Lower lobe of right lung (tissue), 2 donors: Measurements from ENCODE around the gene MYADML2. TPM values are rescaled to one million over a fixed set of nuclear protein-coding genes. Genes with fewer than 3 reads are reported as not detected.
A peak's percentile ranks its signal among the peaks of the same experiment; 100 is the strongest.

ENCODE experiments used
- ATAC-seq, 2 donors: fragments of 200-7000 bp; cut with Tn5 transposase; one replicate each; pipeline ENCODE4 v1.9.1; 2020 to 2022; ENCODE audit warnings: mild to moderate bottlenecking in 2 of 2, moderate library complexity in 2 of 2
- DNase-seq: peaks from one replicate; pipeline ENCODE4 v3.0.0-alpha.2; 2020
- H3K27ac ChIP-seq: fragments of 200-600 bp; one replicate; pipeline ENCODE4 v1.8.0; 2022
- H3K27me3 ChIP-seq: fragments of 200-600 bp; one replicate; pipeline ENCODE4 v1.8.0; 2022; ENCODE audit warnings: low read depth
- H3K36me3 ChIP-seq: fragments of 200-600 bp; one replicate; pipeline ENCODE4 v1.8.0; 2022; ENCODE audit warnings: mild to moderate bottlenecking
- H3K4me1 ChIP-seq: fragments of 200-600 bp; one replicate; pipeline ENCODE4 v1.8.0; 2022
- H3K4me3 ChIP-seq: fragments of 200-600 bp; one replicate; pipeline ENCODE4 v1.8.0; 2022; ENCODE audit warnings: mild to moderate bottlenecking
- H3K9me3 ChIP-seq: fragments of 200-600 bp; one replicate; pipeline ENCODE4 v1.8.0; 2022
- CTCF ChIP-seq: fragments of 200-600 bp; IDR thresholded peaks from one replicate; pipeline ENCODE4 v1.8.0; 2022; ENCODE audit warnings: antibody characterized with exemption, mild to moderate bottlenecking
- intact Hi-C: fragments of 100-400 bp; cut with DNase I; formaldehyde crosslinking; loops from one replicate; pipeline ENCODE4 v1.11.0; 2022
- total RNA-seq: library from RNA; stranded (reverse); fragmentation: NEBNext Ultra II Directional; extraction: Animal tissue kit (Norgen Biotek cat#: 25700); gene quantifications from one replicate; pipeline ENCODE4 v1.2.1, GENCODE V29; 2021
- donor health status: DM: no; HTN: yes; CAD: no; lungs with severe emphysema.

MYADML2 gene
- total RNA-seq, 1 donor from 2014 or later, result not detected

- H3K9me3 ChIP-seq, result no peaks in the 10 kb centered on the region
- no peak for TF ChIP-seq CTCF
- peaks cover 51% of the 10 kb centered on the region for H3K27me3 ChIP-seq
- H3K27ac ChIP-seq, result no peak within 1 kb of the TSS
- no peak for DNase-seq
- no peak for ATAC-seq
- peak within 1 kb of the TSS; percentile 58 for H3K4me3 ChIP-seq
- H3K36me3 ChIP-seq, result no peaks in the 10 kb centered on the region
- H3K4me1 ChIP-seq, result peaks cover 15% of the 10 kb centered on the region
- intact Hi-C loops, result no loop called here
These were observed 14.1 kb upstream of the MYADML2 start, which contains the start of gene NOTUM for GRCh38 chr17:81961087-81961511. Gene NOTUM, minus strand, starts transcription at chr17:81961187. Its CDS starts 278 bp downstream, at chr17:81960909.

- Histone ChIP-seq H3K27ac (no peak overlapping the region), H3K27me3 (peaks cover 53% of the 10 kb centered on the region), H3K4me1 (peaks cover 14% of the 10 kb centered on the region), H3K9me3 (no peaks in the 10 kb centered on the region), H3K36me3 (no peaks in the 10 kb centered on the region), H3K4me3 (peak overlapping the region; percentile 58)
- no peak for TF ChIP-seq CTCF
- intact Hi-C loops, result no loop called here
- DNase-seq (no peak), ATAC-seq (peak; percentile 9 to 45)
These were observed 13.3 kb upstream of the MYADML2 start for GRCh38 chr17:81960130-81960958.

- no peak overlapping the region for H3K27ac ChIP-seq
- peaks cover 14% of the 10 kb centered on the region for H3K4me1 ChIP-seq
- no peaks in the 10 kb centered on the region for H3K36me3 ChIP-seq
- DNase-seq, result peak; percentile 86
- peak; percentile 92 to 93 for ATAC-seq
- intact Hi-C loops, result no loop called here
- H3K4me3 ChIP-seq, result peak overlapping the region; percentile 58
- peaks cover 52% of the 10 kb centered on the region for H3K27me3 ChIP-seq
- no peaks in the 10 kb centered on the region for H3K9me3 ChIP-seq
- peak; percentile 64 for TF ChIP-seq CTCF
These were observed 12.5 kb upstream of the MYADML2 start for GRCh38 chr17:81959362-81960129.

- peaks cover 14% of the 10 kb centered on the region for H3K4me1 ChIP-seq
- DNase-seq, result no peak
- intact Hi-C loops, result no loop called here
- ATAC-seq, result no peak
- peak overlapping the region; percentile 58 for H3K4me3 ChIP-seq
- H3K9me3 ChIP-seq, result no peaks in the 10 kb centered on the region
- no peak for TF ChIP-seq CTCF
- peaks cover 49% of the 10 kb centered on the region for H3K27me3 ChIP-seq
- H3K36me3 ChIP-seq, result no peaks in the 10 kb centered on the region
- H3K27ac ChIP-seq, result no peak overlapping the region
These were observed 11.8 kb upstream of the MYADML2 start for GRCh38 chr17:81958633-81959342.
